ENCODE measurements around the gene ELP1. TPM values are rescaled to one million over a fixed set of nuclear protein-coding genes. Genes with fewer than 3 reads are reported as not detected.

ELP1 gene
- total and polyA plus RNA-seq, 7 donors, result 3.9 to 17.2 (median 11.0) TPM

DNA sequence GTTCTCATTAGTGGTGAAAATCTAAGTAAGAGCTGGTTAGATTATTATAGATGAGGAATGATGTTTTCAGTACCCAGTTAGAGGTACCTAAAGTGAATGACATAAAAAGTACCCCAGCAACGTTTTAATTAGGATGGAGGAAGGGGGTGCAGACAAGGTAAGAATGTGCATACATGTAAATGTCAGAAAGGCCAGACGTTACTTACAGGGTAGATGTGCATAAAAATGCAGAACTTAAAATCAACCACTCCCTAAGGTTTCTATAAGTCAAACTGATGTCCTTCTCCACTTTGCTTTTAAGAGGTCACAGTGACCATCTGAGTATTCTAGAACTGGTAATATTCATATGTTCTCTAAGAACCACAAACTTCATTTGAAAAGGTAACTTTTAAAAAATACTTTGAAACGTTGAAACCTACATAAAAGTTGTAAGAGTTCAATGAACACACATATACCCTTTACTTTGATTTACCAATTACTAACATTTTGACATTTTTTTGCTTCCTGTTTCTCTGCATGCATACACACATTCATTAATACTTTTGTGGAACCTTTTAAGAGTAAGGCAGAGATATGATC is 53.1 kb downstream of the ELP1 start:
- no peak for DNase-seq
- WGBS, 2 donors, result 75 to 78% methylated on average over 3 of the region's 3 CpGs
- Histone ChIP-seq H3K27ac (no peak overlapping the region), H3K36me3 (peaks cover 14 to 74% (median 39%) of the 10 kb centered on the region in 4 donors), H3K9me3 (no peaks in the 10 kb centered on the region), H3K27me3 (no peaks in the 10 kb centered on the region), H3K4me1 (peaks cover 0 to 3% (median under 1%) of the 10 kb centered on the region in 4 donors), H3K4me3 (no peak overlapping the region)
- intact Hi-C loops (cut with DNase I), result no loop called here
- TF ChIP-seq CTCF (IDR thresholded peaks at IDR 0.05) (no peak), POLR2A (IDR thresholded peaks at IDR 0.05) (no peak), POLR2AphosphoS5 (IDR thresholded peaks at IDR 0.05) (no peak), EP300 (IDR thresholded peaks at IDR 0.05) (no peak)

GRCh38 chr9:108877524-108877923 is 56.4 kb downstream of the ELP1 start:
- no peak for TF ChIP-seq POLR2A (IDR thresholded peaks at IDR 0.05)
- TF ChIP-seq CTCF (IDR thresholded peaks at IDR 0.05), result no peak
- TF ChIP-seq EP300 (IDR thresholded peaks at IDR 0.05), result no peak
- TF ChIP-seq POLR2AphosphoS5 (IDR thresholded peaks at IDR 0.05), result no peak
- Histone ChIP-seq H3K36me3 (peaks cover 14 to 96% (median 50%) of the 10 kb centered on the region in 4 donors), H3K9me3 (no peaks in the 10 kb centered on the region), H3K27me3 (no peaks in the 10 kb centered on the region), H3K4me3 (no peak overlapping the region), H3K27ac (no peak overlapping the region), H3K4me1 (no peaks in the 10 kb centered on the region)
- WGBS, 2 donors, result 94 to 96% methylated on average over 2 of the region's 2 CpGs
- intact Hi-C loops (cut with DNase I), result no loop called here
- no peak for DNase-seq

GRCh38 chr9:108876425-108876824 is 57.5 kb downstream of the ELP1 start:
- 93 to 98% methylated on average over 5 of the region's 5 CpGs for WGBS, 2 donors
- no peaks in the 10 kb centered on the region for H3K4me1 ChIP-seq
- H3K9me3 ChIP-seq, result no peaks in the 10 kb centered on the region
- intact Hi-C loops (cut with DNase I), result no loop called here
- DNase-seq, result no peak
- H3K27me3 ChIP-seq, result no peaks in the 10 kb centered on the region
- no peak overlapping the region for H3K4me3 ChIP-seq
- H3K27ac ChIP-seq, result no peak overlapping the region
- TF ChIP-seq POLR2A (IDR thresholded peaks at IDR 0.05) (no peak), EP300 (IDR thresholded peaks at IDR 0.05) (no peak), POLR2AphosphoS5 (IDR thresholded peaks at IDR 0.05) (no peak), CTCF (IDR thresholded peaks at IDR 0.05) (no peak)
- peaks cover 19 to 97% (median 55%) of the 10 kb centered on the region in 4 donors for H3K36me3 ChIP-seq

GRCh38 chr9:108874058-108874788 is 59.7 kb downstream of the ELP1 start:
- Histone ChIP-seq H3K36me3 (peaks cover 21 to 96% (median 46%) of the 10 kb centered on the region in 4 donors), H3K27ac (no peak overlapping the region), H3K9me3 (no peaks in the 10 kb centered on the region), H3K4me3 (no peak overlapping the region), H3K27me3 (no peaks in the 10 kb centered on the region), H3K4me1 (no peaks in the 10 kb centered on the region)
- intact Hi-C loops (cut with DNase I), result no loop called here
- WGBS, 2 donors, result 94 to 97% methylated on average over 4 of the region's 4 CpGs
- no peak for DNase-seq
- TF ChIP-seq POLR2A (IDR thresholded peaks at IDR 0.05), result no peak
- no peak for TF ChIP-seq POLR2AphosphoS5 (IDR thresholded peaks at IDR 0.05)
- no peak for TF ChIP-seq CTCF (IDR thresholded peaks at IDR 0.05)
- no peak for TF ChIP-seq EP300 (IDR thresholded peaks at IDR 0.05)

All from sigmoid colon (tissue), 7 donors.